Effector CD8-positive, alpha-beta T cell (primary cell): ENCODE data around the gene VAMP3.

Experiments
- DNase-seq: peaks from one replicate; lab custom pipeline; 2025; lab: John Stamatoyannopoulos, UW
- total RNA-seq, 4 experiments: gene quantifications; one replicate each; lab custom pipeline; 2026; lab: John Stamatoyannopoulos, UW

Gene VAMP3, protein sequence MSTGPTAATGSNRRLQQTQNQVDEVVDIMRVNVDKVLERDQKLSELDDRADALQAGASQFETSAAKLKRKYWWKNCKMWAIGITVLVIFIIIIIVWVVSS
- total RNA-seq: 32.8 to 42.6 (median 38.0) reads per million in 4 experiments

DNA sequence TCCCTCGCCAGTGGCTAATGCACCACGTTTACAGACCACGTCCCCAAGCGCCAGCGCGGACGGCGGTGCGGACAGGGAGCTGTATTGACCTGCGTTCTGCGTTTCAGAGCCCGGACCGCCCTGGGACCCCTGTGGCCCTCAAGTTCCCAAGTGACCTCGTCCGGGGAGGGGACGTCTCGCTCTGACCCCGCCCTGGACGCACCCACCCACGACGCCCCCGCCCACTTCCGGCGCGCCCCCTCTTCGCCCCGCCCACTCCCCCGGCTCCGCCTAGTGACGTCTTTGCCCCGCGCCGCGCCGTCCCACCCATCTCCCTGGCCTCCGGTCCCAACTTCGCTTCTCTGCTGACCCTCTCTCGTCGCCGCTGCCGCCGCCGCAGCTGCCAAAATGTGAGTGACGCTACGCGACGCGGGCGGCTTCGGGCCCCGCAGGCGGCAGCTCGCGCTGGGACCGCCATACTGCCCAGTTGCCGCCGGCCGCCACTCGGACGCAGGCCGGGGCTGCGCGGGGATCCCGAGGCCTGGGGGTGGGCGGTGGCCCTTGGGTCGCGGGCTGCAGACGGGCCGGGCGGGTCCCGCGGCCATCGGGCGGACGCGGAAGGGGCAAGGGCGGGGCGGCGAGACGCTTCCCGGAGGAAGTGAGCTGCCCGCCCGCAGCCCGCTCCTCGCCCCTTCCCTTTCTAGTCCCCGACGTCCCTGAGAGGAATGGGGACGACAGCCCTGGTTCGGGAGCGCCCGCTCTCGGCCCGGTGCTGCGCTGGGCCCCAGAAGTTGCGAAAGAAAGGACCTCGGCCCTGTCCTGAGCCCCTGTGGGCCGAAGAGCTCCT lies at the start of gene VAMP3:
Gene VAMP3, plus strand, starts transcription at position 300 of the 826 bp plus-strand sequence. Its CDS starts 88 bp downstream, at position 388.
- peak; percentile 80 for DNase-seq

DNA sequence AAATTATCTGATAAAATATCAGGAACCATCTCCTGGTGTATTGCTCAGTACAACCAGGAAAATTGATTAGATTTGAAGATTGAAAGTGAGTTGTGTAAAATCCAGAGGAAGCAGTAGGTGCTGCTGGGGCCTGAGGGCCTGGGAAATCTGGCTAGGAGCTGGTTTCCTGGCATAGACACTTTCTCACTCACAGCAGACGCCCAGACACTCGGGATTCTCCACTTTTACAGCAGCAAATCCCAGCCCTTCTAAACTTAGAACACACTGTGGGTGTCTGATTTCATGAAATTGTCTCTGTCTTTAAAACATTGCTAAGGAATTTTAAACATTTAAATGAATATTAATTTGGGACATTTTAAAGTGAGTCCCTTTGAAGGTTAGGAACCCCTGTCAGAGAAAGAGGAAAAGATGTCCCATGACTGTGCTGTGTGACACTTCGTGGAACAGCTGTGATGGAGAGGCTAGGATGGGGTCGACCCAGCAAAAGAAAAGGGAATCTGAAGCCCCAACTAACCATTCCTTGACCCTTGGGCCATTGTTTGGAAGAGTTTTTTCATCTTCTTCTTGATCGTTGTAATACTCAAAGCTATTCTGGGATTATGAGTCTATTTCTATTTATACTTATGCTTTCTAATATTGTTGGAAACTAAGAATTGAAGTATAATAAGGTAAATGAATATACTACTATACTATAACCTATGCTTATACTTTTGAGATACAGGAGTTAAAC lies 49.0 kb upstream of the VAMP3 start:
- no peak for DNase-seq

DNA sequence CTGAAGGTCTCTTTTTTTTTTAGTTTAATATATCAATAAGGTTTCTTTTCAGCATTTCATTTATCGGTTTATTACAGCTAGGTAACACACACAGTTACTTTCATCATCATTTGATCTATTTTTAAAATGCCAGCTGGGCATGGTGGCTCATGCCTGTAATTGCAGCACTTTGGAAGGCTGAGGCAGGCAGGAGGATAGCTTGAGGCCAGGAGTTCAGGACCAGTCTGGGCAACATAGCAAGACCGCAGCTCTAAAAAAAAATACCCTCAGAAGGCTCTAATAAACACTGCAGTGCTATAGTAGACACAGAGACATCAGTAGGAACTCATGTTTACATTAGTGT lies 48.5 kb upstream of the VAMP3 start:
- DNase-seq: no peak

DNA sequence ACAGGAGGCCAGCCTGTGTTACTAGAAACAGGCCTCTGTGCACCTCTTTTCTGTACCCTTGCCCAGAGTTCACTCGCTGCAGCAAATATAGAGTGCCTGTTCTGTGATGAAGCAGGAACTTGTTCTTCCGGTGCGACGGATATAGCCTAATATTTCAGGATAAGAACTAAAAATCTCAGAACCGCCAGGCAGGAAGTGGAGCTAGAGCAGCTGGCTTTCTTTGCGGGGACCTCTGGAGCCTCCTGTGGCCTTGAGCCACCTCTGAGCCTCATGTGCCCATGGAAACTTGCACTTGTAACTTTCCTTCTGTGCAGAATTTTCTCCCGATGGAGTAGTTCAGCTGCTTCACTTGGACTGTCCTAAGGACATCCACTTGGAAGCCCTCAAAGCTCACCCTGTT lies 44.5 kb upstream of the VAMP3 start:
- DNase-seq: no peak

DNA sequence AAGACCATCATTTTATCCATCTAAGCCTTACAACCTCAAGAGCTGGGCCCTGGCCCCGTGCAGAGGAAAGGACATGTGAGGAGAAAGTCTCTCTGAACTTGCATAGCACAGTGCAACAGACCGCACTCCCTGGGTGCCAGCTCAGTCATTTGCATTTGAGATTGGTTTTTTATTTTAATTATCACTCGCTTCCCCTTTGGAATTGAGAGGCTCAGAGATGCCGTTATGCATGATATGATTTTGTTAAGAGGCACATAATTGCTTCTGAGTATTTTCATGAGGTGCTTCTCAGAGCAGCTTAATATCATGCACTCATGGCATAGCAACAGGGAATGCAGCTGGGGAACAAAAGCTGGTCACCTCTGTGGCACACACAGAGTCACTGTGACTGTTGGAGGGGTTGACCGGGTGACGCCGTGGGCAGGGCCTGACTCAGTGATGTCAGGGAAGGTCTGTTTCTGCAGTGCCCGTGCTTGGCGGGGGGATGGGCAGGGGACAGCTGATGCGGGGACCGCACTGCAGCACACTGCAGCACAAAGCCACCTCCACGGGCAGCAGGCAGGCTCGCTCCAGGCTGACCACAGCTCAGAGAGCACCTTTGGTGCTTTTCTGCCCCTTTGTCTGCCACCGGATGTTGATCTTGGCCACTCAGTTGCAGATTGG lies 43.2 kb upstream of the VAMP3 start:
- DNase-seq: no peak

DNA sequence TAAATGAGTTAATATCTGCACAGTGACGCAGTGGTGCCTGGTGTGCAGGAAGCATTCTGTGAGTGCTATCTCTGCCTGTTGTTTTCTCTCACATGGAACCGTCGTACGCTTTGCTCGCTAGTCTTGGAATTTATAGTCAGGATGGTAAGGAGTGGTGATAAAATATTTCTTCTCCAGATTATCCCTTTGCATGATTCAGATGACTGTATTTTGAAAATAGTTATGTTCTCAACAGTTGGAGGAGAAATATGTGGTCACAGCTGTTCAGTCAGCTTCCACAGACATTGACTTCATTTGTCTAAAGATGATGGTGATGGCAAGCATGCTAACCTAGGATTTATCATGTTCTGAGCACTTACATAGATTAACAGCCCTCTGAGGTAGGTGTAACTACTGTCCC lies 41.3 kb upstream of the VAMP3 start:
- no peak for DNase-seq

DNA sequence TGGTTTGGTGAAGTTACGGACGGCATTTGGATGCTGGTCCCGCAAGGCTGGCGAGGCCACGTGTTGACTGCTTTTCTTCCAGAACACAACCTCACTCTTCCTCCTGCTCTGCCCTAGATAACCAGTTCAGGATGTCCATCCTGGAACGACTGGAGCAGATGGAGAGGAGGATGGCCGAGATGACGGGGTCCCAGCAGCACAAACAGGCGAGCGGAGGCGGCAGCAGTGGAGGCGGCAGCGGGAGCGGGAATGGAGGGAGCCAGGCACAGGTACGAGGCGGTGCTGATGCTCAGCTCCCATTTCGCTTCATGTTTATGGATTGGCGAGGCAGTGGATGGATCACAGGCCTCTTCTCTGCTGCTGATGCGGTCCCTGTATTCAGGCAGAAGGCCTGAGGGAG lies 38.8 kb upstream of the VAMP3 start:
- DNase-seq: no peak

DNA sequence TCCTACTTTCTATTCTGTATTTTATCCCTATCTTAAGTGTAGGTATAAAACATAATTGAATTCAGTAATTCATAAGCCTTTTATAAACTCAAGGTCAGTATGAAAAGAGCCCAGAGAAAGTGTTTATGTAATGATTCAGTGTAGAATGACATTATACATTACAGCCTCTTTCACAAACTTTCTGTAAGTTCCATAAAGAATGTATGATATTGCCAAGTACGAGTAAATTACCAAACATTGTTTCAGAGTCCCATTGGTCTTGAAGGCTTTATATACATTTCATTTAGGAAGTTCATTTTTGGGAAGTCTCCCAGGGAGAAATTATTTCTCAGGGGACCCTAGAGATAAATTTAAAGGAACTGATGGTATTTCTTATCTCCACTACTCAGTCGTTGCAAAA lies 37.8 kb upstream of the VAMP3 start:
- DNase-seq: no peak

DNA sequence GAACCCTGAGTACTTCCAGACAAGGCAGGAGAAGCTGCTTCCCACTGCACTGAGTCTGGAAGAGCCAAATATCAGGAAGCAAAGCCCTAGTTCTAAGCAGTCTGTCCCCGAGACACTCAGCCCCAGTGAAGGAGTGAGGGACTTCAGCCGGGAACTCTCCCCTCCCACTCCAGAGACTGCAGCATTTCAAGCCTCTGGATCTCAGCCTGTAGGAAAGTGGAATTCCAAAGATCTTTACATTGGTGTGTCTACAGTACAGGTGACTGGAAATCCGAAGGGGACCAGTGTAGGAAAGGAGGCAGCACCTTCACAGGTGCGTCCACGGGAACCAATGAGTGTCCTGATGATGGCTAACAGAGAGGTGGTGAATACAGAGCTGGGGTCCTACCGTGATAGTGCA lies 33.1 kb upstream of the VAMP3 start:
- DNase-seq: no peak

DNA sequence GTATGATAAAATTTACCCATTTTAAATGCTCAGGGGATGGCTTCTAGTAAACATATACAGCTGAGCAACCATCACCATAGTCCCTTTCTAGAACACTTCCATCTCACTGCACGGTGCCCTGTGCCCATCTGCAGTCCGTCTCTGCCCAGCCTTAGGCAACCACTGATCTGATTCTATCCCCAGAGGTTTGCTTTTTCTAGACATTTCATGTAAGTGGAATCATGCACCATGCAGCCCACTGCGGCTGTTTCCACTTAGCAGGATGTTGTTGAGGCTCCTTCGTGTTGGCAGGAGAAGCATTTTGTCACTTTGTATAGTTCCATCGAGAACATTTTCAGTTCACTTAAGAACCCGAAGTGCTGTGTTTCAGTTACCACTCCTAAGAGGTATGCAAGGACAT lies 27.8 kb upstream of the VAMP3 start:
- DNase-seq: no peak

DNA sequence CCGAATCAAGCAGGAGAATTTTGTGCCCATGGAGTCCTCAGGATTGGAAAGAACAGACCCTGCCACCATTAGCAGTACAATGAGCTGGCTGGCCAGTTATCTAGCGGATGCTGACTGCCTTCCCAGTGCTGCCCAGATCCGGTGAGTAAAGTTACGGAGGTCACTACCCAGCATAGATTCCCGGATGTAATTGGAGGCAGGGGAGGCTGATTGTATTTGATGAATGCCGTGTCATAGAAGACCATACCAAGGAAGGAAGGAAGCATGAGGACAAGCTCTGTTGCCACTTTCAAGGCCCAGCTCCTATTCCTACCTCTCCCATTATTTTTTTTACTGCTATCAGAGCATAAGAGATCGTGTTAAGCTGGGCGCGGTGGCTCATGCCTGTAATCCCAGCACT lies 26.2 kb upstream of the VAMP3 start:
- DNase-seq: no peak

DNA sequence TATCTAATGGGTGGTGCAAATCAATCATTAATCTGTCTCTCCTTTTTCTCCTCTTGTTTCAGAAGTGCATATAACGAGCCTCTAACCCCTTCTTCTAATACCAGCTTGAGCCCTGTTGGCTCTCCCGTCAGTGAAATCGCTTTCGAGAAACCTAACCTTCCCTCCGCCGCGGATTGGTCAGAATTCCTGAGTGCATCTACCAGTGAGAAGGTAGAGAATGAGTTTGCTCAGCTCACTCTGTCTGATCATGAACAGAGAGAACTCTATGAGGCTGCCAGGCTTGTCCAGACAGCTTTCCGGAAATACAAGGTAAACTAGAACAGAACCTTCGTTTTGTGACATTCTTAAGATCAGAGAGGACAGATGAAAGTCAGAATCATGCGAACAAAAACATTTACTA lies 25.3 kb upstream of the VAMP3 start:
- DNase-seq: no peak

DNA sequence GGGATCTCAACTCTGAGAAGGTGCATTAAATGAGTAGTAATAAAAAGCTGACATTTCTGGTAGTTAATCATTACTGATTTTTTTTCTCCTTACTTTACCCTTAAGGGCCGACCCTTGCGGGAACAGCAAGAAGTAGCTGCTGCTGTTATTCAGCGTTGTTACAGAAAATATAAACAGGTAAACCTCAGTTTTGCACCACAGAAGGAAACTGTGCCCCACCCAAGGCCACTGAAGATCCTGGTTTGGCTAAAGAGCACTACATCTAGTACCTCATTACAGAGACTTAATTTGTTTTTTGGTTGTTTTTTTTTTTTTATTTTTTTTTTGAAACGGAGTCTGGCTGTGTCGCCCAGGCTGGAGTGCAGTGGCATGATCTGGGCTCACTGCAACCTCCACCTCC lies 23.5 kb upstream of the VAMP3 start:
- DNase-seq: no peak

DNA sequence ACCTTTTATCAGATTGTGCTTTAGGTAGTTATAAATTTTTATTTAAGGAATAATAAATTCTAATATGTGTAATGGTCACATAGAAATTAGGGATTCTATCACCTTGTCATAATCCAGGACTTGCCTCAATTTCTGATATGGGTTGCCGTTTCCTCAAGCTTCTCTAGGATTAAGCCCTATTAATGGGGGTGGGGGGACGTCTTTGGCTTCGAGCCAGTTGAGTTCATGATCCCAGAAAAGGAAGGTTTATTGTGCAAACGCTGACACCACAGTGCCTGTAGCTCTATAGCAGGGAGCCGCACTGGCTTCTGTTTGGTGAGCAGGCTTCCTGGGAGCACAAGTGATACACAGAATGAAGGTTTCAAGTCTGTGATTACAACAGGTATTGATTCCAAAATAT lies 22.0 kb upstream of the VAMP3 start:
- no peak for DNase-seq

DNA sequence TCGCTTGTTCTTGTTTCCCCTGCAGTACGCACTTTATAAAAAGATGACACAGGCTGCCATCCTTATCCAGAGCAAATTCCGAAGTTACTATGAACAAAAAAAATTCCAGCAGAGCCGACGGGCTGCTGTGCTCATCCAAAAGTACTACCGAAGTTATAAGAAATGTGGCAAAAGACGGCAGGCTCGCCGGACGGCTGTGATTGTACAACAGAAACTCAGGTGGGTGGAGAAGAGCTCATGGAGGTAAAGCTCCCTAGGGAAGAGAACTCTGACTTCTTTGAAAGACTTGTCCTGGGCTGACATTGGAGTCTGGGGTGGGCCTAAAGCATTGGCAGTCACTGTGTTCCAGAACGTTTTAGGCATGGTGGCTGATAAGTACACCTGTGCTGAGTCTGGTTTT lies 19.9 kb upstream of the VAMP3 start:
- DNase-seq: no peak

DNA sequence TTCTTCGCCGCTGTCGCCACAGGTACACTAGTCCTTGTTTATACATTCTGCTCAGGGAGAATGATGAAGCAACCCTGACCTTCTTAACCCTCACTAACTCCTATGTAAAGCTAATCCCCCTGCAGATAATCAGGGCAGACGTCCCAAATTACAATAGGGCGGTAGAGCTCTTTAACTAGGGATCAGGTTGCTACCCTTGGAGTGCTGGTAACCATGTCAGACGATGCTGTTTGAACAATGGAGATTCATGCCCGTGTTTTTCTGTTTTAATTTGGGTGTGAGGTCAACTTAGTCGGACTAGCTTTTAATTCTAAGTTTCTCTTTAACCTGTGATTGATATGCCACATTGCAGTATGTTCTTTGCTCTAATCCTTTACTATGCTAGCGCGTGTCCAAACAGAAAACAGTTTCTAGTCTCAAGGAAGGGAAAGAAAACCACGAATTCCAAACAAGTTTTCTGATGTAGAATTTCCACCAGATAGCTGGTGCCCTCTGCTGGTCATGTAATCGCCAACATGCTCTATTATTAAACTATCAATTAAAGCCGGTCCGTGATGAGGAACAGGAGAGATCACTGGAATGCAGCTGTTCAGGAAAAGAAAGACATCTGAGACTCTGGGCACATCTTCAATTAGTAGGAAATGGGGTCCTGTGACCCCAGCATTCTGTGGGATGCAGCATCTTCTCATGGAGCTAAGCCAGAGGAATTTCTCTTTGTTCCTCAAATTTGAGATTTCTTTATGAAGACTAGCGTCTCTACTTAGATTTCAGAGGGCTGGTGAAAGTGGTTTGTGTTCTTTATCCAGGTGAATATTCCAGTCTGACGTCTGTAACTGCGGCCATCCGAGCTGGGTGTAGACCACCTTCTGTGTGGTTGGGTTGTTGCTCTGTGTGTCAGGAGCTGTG lies 18.3 kb upstream of the VAMP3 start:
- peak; percentile 15 for DNase-seq

DNA sequence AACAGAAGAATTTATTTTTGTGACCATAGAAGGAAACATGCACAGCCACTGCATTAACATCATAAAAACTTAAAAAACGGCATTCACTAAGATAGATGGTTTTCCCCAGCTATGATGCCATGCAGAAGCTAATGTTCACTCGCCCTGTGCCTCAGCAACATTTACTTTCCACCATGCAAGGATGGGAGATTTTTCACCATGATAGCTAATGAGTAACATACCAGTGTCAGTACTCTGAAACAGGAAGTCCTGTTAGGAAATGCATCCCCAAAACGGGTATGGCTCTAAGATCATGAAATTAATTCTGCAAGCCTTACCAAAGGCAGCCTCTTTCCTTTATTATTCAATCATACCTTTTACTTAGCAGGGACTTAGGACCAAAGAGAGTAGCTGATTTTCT lies 17.5 kb upstream of the VAMP3 start:
- no peak for DNase-seq

DNA sequence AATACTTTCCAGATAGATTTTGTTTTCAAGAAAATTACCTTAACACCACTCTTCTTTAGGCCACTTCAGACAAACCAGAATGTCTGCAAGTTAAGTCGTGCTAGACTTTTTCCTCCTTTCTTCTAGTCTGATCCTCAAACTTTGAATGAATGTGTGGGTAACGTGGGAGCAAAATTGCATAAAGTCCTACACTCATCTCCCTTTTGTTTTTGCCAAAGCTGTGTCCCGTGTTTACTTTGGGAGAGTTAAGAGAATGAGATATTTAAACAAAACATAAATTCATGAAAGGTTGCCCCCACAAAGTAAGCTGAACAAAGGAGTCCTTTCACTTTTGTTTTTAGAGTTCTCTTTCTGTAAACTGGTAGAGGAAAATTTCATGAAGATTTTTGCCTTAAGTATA lies 16.9 kb upstream of the VAMP3 start:
- DNase-seq: no peak

DNA sequence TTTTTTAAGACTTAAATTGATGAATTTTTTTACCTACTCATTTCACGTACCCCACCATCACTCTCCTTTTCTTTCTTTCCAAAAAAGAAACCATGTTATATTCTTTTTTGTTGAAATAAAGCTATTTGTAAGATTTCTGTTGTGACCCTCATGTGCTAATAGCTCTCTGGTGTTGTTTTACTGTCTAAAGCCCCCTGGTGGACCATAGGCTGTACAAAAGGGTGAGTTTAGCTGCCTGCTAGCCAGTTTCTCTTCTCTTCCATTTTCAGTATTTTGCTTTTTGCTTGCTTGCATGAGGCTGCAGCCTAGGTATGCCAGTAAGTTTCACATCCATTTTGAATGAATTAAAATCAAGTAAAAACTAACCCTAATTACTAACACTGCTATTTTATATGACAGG lies 15.6 kb upstream of the VAMP3 start:
- no peak for DNase-seq

DNA sequence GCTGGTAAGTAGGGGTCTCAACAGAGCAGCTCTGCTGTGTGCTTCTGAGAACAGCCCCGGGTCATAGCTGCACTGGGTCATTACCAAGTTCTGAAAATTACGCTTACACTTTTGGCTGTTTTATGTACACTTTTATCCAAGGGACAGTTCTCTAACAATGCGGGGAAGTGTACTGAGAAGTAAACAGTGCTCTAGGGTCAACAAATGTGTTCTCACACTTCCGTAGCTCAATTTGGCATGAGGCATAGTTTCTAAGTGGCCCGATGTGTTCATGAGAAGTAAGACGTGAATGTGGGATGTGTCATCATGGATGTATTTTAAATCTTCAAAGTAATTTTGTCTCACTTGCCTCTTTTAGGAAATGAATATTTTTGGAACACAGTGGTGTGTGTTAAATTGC lies 10.9 kb upstream of the VAMP3 start:
- DNase-seq: no peak

DNA sequence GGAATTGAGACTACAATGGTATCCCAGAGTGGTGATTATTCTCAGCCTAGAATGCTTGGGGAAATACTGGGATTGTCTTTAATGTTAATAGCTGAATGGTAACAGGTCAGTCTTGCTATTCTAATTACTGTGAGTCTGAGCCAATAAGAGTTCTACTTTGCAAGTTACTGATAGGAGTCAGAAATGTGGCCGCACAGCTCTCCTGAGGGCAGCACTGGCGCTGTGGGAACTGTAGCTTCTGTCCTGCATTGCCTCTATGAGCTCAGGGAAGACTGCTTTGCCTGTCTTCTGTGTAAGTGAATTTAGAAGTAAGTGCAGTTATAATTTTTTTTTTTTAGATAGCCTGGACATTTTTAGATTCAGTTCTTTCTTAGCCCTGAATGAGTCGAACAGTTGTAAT lies 10.0 kb upstream of the VAMP3 start:
- no peak for DNase-seq

DNA sequence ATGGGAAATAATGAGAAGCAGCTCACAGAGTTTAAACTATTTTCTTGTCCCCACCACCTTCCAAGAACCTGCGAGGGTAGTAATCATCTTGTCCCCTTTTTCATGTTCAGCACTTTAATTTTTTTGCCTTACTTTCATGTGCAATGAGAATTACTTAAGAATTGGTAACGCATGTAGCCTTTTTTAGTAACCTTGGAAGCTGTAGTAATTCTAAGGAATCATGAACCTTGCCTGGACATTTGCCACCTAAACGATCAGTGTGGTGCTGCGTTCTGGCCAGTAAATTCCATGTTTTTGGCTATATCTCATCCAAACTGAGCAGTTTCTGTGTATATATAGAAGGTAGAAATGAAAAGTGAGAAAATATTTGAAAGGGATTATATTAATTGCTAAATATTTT lies 3.9 kb upstream of the VAMP3 start:
- no peak for DNase-seq
